ENCODE measurements around the gene HSPB9.

DNA sequence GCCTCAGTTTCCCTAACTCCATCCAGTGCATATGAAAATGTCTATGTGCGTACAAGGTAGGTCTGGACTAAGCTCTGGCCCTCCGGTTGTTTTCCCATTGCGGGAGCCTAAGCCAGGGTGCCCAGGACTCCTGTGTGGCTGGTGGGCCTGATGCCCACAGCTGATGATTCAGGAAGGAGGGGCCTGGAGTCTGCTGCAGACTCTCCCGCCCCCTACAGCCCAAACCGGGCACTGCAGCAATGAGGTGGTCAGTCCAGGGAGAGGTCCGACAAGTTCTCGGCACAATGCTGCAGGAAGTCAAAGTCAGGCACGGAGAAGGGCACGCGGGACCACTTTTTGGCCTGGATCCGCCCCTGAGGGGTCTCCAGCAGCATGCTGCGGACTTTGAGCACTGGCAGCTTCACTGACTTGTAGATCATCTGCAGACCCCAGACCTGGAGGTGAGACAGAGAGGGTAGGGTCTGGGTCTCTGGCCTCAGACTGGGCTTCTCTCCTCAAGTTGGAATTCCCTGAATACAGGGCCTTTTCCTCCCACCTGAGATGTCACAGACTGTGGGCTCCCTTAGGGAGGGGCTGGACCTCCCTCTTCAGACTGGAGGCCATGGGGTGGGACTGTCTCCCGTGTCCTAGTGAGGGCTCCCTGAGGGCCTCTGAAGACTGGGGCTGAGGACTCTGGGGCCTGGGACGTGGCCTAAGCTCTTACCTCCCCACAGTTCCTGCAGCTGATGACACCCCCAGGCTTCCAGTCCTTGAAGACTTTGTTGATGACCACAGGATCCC, 20.9 kb upstream of the HSPB9 start:
- TF ChIP-seq, protein P1, sequence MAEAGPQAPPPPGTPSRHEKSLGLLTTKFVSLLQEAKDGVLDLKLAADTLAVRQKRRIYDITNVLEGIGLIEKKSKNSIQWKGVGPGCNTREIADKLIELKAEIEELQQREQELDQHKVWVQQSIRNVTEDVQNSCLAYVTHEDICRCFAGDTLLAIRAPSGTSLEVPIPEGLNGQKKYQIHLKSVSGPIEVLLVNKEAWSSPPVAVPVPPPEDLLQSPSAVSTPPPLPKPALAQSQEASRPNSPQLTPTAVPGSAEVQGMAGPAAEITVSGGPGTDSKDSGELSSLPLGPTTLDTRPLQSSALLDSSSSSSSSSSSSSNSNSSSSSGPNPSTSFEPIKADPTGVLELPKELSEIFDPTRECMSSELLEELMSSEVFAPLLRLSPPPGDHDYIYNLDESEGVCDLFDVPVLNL (IDR thresholded peaks at IDR 0.05; ENCODE audit: low read depth, low read length) = no peak
- TF ChIP-seq, protein P2, sequence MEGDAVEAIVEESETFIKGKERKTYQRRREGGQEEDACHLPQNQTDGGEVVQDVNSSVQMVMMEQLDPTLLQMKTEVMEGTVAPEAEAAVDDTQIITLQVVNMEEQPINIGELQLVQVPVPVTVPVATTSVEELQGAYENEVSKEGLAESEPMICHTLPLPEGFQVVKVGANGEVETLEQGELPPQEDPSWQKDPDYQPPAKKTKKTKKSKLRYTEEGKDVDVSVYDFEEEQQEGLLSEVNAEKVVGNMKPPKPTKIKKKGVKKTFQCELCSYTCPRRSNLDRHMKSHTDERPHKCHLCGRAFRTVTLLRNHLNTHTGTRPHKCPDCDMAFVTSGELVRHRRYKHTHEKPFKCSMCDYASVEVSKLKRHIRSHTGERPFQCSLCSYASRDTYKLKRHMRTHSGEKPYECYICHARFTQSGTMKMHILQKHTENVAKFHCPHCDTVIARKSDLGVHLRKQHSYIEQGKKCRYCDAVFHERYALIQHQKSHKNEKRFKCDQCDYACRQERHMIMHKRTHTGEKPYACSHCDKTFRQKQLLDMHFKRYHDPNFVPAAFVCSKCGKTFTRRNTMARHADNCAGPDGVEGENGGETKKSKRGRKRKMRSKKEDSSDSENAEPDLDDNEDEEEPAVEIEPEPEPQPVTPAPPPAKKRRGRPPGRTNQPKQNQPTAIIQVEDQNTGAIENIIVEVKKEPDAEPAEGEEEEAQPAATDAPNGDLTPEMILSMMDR (IDR thresholded peaks at IDR 0.05 in 2 of 3, conservative IDR thresholded peaks at IDR 0.05 in 1 of 3; ENCODE audit: control insufficient read depth in 2 of 3, extremely low read depth in 1 of 3, insufficient read depth in 1 of 3, low read depth in 3 of 3, low read length in 3 of 3) = peak; percentile 84 to 92 (median 92)
- TF ChIP-seq, protein P3, sequence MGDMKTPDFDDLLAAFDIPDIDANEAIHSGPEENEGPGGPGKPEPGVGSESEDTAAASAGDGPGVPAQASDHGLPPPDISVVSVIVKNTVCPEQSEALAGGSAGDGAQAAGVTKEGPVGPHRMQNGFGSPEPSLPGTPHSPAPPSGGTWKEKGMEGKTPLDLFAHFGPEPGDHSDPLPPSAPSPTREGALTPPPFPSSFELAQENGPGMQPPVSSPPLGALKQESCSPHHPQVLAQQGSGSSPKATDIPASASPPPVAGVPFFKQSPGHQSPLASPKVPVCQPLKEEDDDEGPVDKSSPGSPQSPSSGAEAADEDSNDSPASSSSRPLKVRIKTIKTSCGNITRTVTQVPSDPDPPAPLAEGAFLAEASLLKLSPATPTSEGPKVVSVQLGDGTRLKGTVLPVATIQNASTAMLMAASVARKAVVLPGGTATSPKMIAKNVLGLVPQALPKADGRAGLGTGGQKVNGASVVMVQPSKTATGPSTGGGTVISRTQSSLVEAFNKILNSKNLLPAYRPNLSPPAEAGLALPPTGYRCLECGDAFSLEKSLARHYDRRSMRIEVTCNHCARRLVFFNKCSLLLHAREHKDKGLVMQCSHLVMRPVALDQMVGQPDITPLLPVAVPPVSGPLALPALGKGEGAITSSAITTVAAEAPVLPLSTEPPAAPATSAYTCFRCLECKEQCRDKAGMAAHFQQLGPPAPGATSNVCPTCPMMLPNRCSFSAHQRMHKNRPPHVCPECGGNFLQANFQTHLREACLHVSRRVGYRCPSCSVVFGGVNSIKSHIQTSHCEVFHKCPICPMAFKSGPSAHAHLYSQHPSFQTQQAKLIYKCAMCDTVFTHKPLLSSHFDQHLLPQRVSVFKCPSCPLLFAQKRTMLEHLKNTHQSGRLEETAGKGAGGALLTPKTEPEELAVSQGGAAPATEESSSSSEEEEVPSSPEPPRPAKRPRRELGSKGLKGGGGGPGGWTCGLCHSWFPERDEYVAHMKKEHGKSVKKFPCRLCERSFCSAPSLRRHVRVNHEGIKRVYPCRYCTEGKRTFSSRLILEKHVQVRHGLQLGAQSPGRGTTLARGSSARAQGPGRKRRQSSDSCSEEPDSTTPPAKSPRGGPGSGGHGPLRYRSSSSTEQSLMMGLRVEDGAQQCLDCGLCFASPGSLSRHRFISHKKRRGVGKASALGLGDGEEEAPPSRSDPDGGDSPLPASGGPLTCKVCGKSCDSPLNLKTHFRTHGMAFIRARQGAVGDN (IDR thresholded peaks at IDR 0.05) = no peak
- no peak for TF ChIP-seq HDAC2 (IDR thresholded peaks at IDR 0.05)
- TF ChIP-seq, protein P4, sequence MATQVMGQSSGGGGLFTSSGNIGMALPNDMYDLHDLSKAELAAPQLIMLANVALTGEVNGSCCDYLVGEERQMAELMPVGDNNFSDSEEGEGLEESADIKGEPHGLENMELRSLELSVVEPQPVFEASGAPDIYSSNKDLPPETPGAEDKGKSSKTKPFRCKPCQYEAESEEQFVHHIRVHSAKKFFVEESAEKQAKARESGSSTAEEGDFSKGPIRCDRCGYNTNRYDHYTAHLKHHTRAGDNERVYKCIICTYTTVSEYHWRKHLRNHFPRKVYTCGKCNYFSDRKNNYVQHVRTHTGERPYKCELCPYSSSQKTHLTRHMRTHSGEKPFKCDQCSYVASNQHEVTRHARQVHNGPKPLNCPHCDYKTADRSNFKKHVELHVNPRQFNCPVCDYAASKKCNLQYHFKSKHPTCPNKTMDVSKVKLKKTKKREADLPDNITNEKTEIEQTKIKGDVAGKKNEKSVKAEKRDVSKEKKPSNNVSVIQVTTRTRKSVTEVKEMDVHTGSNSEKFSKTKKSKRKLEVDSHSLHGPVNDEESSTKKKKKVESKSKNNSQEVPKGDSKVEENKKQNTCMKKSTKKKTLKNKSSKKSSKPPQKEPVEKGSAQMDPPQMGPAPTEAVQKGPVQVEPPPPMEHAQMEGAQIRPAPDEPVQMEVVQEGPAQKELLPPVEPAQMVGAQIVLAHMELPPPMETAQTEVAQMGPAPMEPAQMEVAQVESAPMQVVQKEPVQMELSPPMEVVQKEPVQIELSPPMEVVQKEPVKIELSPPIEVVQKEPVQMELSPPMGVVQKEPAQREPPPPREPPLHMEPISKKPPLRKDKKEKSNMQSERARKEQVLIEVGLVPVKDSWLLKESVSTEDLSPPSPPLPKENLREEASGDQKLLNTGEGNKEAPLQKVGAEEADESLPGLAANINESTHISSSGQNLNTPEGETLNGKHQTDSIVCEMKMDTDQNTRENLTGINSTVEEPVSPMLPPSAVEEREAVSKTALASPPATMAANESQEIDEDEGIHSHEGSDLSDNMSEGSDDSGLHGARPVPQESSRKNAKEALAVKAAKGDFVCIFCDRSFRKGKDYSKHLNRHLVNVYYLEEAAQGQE (IDR thresholded peaks at IDR 0.05; ENCODE audit: low read depth, low read length) = no peak
- 0 out of 2 replicates have a peak, but pooled peaks have one; percentile 37 for TF ChIP-seq YY1 (IDR thresholded peaks at IDR 0.05; ENCODE audit: low read depth, low read length)
- no peak for TF ChIP-seq ZNF217 (IDR thresholded peaks at IDR 0.05)
- TF ChIP-seq, protein P5, sequence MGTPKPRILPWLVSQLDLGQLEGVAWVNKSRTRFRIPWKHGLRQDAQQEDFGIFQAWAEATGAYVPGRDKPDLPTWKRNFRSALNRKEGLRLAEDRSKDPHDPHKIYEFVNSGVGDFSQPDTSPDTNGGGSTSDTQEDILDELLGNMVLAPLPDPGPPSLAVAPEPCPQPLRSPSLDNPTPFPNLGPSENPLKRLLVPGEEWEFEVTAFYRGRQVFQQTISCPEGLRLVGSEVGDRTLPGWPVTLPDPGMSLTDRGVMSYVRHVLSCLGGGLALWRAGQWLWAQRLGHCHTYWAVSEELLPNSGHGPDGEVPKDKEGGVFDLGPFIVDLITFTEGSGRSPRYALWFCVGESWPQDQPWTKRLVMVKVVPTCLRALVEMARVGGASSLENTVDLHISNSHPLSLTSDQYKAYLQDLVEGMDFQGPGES (IDR thresholded peaks at IDR 0.05) = no peak
- TF ChIP-seq RFX5 (IDR thresholded peaks at IDR 0.05; ENCODE audit: low read depth, low read length) = no peak
- no peak for TF ChIP-seq POLR2AphosphoS5 (IDR thresholded peaks at IDR 0.05; ENCODE audit: low read length)
- TF ChIP-seq, protein P6, sequence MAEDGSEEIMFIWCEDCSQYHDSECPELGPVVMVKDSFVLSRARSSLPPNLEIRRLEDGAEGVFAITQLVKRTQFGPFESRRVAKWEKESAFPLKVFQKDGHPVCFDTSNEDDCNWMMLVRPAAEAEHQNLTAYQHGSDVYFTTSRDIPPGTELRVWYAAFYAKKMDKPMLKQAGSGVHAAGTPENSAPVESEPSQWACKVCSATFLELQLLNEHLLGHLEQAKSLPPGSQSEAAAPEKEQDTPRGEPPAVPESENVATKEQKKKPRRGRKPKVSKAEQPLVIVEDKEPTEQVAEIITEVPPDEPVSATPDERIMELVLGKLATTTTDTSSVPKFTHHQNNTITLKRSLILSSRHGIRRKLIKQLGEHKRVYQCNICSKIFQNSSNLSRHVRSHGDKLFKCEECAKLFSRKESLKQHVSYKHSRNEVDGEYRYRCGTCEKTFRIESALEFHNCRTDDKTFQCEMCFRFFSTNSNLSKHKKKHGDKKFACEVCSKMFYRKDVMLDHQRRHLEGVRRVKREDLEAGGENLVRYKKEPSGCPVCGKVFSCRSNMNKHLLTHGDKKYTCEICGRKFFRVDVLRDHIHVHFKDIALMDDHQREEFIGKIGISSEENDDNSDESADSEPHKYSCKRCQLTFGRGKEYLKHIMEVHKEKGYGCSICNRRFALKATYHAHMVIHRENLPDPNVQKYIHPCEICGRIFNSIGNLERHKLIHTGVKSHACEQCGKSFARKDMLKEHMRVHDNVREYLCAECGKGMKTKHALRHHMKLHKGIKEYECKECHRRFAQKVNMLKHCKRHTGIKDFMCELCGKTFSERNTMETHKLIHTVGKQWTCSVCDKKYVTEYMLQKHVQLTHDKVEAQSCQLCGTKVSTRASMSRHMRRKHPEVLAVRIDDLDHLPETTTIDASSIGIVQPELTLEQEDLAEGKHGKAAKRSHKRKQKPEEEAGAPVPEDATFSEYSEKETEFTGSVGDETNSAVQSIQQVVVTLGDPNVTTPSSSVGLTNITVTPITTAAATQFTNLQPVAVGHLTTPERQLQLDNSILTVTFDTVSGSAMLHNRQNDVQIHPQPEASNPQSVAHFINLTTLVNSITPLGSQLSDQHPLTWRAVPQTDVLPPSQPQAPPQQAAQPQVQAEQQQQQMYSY (CRISPR knock-in tag; IDR thresholded peaks at IDR 0.05) = no peak
- peak; percentile 36; the same call in 1 of the 2 replicates for TF ChIP-seq POLR2A (IDR thresholded peaks at IDR 0.05; ENCODE audit: low read depth, low read length)
